Nephron progenitor cell (in vitro differentiated cells): Measurements from ENCODE around the gene CASP5.
"Not testable (repeated sequence)": the region's sequence is repeated elsewhere in the genome, so short reads cannot be mapped to it uniquely, and the experiment has no call there.

Source experiments
- DNase-seq: peaks from one replicate; pipeline ENCODE4 v3.0.0; 2021
- H3K27ac Mint-ChIP-seq: 2 replicates; pipeline ENCODE4 v1.8.0; 2021; ENCODE audit warnings: mild to moderate bottlenecking, moderate library complexity, mixed read lengths
- H3K27me3 Mint-ChIP-seq: 2 replicates; pipeline ENCODE4 v1.8.0; 2021; ENCODE audit warnings: mild to moderate bottlenecking, low read depth, mixed read lengths; ENCODE audit not compliant: poor library complexity
- H3K36me3 Mint-ChIP-seq: 2 replicates; pipeline ENCODE4 v1.8.0; 2021; ENCODE audit warnings: low read depth, mixed read lengths
- H3K4me1 Mint-ChIP-seq: 2 replicates; pipeline ENCODE4 v1.8.0; 2021; ENCODE audit warnings: mixed read lengths
- H3K4me3 Mint-ChIP-seq: 2 replicates; pipeline ENCODE4 v1.8.0; 2021; ENCODE audit warnings: mild to moderate bottlenecking, moderate library complexity, mixed read lengths
- H3K9me3 Mint-ChIP-seq: 2 replicates; pipeline ENCODE4 v1.8.0; 2021; ENCODE audit warnings: mild to moderate bottlenecking, moderate library complexity, mixed read lengths
- CTCF ChIP-seq: fragments of 200-600 bp; sonication (generic); IDR thresholded peaks from 2 replicates; pipeline ENCODE4 v1.5.0; 2021; ENCODE audit warnings: antibody characterized with exemption

The CASP5 gene

GRCh38 chr11:104991994-104992393 lies 31.0 kb downstream of the CASP5 start:
- peaks cover 8% of the 10 kb centered on the region for H3K27me3 Mint-ChIP-seq
- peaks cover 31% of the 10 kb centered on the region for H3K9me3 Mint-ChIP-seq
- TF ChIP-seq CTCF: no peak
- no peak overlapping the region for H3K27ac Mint-ChIP-seq
- no peaks in the 10 kb centered on the region for H3K36me3 Mint-ChIP-seq
- DNase-seq: no peak
- no peak overlapping the region for H3K4me3 Mint-ChIP-seq
- H3K4me1 Mint-ChIP-seq: peaks cover 14% of the 10 kb centered on the region

GRCh38 chr11:104984808-104985207 lies 38.2 kb downstream of the CASP5 start:
- no peaks in the 10 kb centered on the region for H3K36me3 Mint-ChIP-seq
- TF ChIP-seq CTCF: no peak
- H3K9me3 Mint-ChIP-seq: peaks cover 26% of the 10 kb centered on the region
- no peaks in the 10 kb centered on the region for H3K4me1 Mint-ChIP-seq
- no peak overlapping the region for H3K4me3 Mint-ChIP-seq
- H3K27me3 Mint-ChIP-seq: no peaks in the 10 kb centered on the region
- DNase-seq: no peak
- no peak overlapping the region for H3K27ac Mint-ChIP-seq

- DNase-seq: no peak
- no peak for TF ChIP-seq CTCF
- Mint-ChIP-seq H3K9me3 (no peaks in the 10 kb centered on the region), H3K27me3 (no peaks in the 10 kb centered on the region), H3K4me3 (no peak overlapping the region), H3K4me1 (no peaks in the 10 kb centered on the region), H3K36me3 (no peaks in the 10 kb centered on the region), H3K27ac (no peak overlapping the region)
These were observed 43.1 kb downstream of the CASP5 start for GRCh38 chr11:104979839-104980238.

- no peak for DNase-seq
- Mint-ChIP-seq H3K4me1 (peaks cover 4% of the 10 kb centered on the region), H3K27me3 (no peaks in the 10 kb centered on the region), H3K36me3 (no peaks in the 10 kb centered on the region), H3K9me3 (peaks cover 29% of the 10 kb centered on the region), H3K27ac (no peak overlapping the region), H3K4me3 (no peak overlapping the region)
- TF ChIP-seq CTCF: no peak
These were observed 49.4 kb downstream of the CASP5 start for GRCh38 chr11:104973616-104974015.

GRCh38 chr11:104972924-104973323 lies 50.0 kb downstream of the CASP5 start:
- peaks cover 10% of the 10 kb centered on the region for H3K4me1 Mint-ChIP-seq
- H3K27ac Mint-ChIP-seq, H3K36me3 Mint-ChIP-seq, H3K27me3 Mint-ChIP-seq, H3K4me3 Mint-ChIP-seq, DNase-seq: not testable (repeated sequence)
- peaks cover 29% of the 10 kb centered on the region for H3K9me3 Mint-ChIP-seq

GRCh38 chr11:104970756-104971155 lies 52.2 kb downstream of the CASP5 start:
- Mint-ChIP-seq H3K27ac (no peak overlapping the region), H3K36me3 (no peaks in the 10 kb centered on the region), H3K4me3 (no peak overlapping the region), H3K9me3 (peaks cover 32% of the 10 kb centered on the region), H3K4me1 (peaks cover 16% of the 10 kb centered on the region), H3K27me3 (no peaks in the 10 kb centered on the region)
- no peak for TF ChIP-seq CTCF
- DNase-seq: no peak
